Measurements from ENCODE around the gene PLPPR2. TPM values are rescaled to one million over a fixed set of nuclear protein-coding genes. Genes with fewer than 3 reads are reported as not detected.

PLPPR2 gene
- total and polyA plus RNA-seq, 2 of the 4 experiments (the other 2 are of a cell fraction) = 3.9 to 45.2 TPM

Small RNAs within 50 kb of the gene (microRNA-seq; reads per million reads assigned to microRNA genes)
- gene RF00019 (ENCODE audit: insufficient read depth, insufficient read length) = not detected

Small RNAs within 50 kb of the gene (small RNA-seq; reads per million reads assigned to genes)
- gene RF00019 = 0 reads per million in 5 experiments

Other genes with a start within 250 kb of the PLPPR2 start
- gene SPC24, start 199.7 kb upstream of the PLPPR2 start, total RNA-seq (2012; rRNA removed) = 68.3 and 97.5 TPM in 2 replicates
- 11.7 and 12.2 TPM in 2 replicates for gene SPC24, start 199.7 kb upstream of the PLPPR2 start, polyA plus RNA-seq (2012; rRNA removed)
- 104 and 126 TPM in 2 replicates for gene KANK2, start 157.9 kb upstream of the PLPPR2 start, total RNA-seq (2012; rRNA removed)
- gene KANK2, start 157.9 kb upstream of the PLPPR2 start, polyA plus RNA-seq (2012; rRNA removed) = 156 and 176 TPM in 2 replicates
- not detected in 2 replicates for gene ANGPTL8, start 115.8 kb upstream of the PLPPR2 start, total RNA-seq (2012; rRNA removed)
- gene ANGPTL8, start 115.8 kb upstream of the PLPPR2 start, polyA plus RNA-seq (2012; rRNA removed) = not detected in 2 replicates
- 4.4 and 5.0 TPM in 2 replicates for gene DOCK6, start 92.9 kb upstream of the PLPPR2 start, total RNA-seq (2012; rRNA removed)
- gene DOCK6, start 92.9 kb upstream of the PLPPR2 start, polyA plus RNA-seq (2012; rRNA removed) = 17.7 and 18.4 TPM in 2 replicates
- not detected in 2 replicates for gene TSPAN16, start 59.3 kb upstream of the PLPPR2 start, total RNA-seq (2012; rRNA removed)
- gene TSPAN16, start 59.3 kb upstream of the PLPPR2 start, polyA plus RNA-seq (2012; rRNA removed) = not detected in 2 replicates
- gene RAB3D, start 15.8 kb upstream of the PLPPR2 start, total RNA-seq (2012; rRNA removed) = 4.8 and 5.0 TPM in 2 replicates
- gene RAB3D, start 15.8 kb upstream of the PLPPR2 start, polyA plus RNA-seq (2012; rRNA removed) = 5.0 and 5.5 TPM in 2 replicates
- gene TMEM205, start 9.2 kb upstream of the PLPPR2 start, total RNA-seq (2012; rRNA removed) = 87.5 and 136 TPM in 2 replicates
- gene TMEM205, start 9.2 kb upstream of the PLPPR2 start, polyA plus RNA-seq (2012; rRNA removed) = 107 and 110 TPM in 2 replicates
- 4.4 and 4.7 TPM in 2 replicates for gene CCDC159, start 8.9 kb upstream of the PLPPR2 start, total RNA-seq (2012; rRNA removed)
- gene CCDC159, start 8.9 kb upstream of the PLPPR2 start, polyA plus RNA-seq (2012; rRNA removed) = 14.0 and 14.3 TPM in 2 replicates
- gene SWSAP1, start 19.2 kb downstream of the PLPPR2 start, total RNA-seq (2012; rRNA removed) = 0.36 and 0.56 TPM in 2 replicates
- gene SWSAP1, start 19.2 kb downstream of the PLPPR2 start, polyA plus RNA-seq (2012; rRNA removed) = 1.6 and 2.0 TPM in 2 replicates
- gene EPOR, start 28.9 kb downstream of the PLPPR2 start, total RNA-seq (2012; rRNA removed) = 3.1 and 4.3 TPM in 2 replicates
- gene EPOR, start 28.9 kb downstream of the PLPPR2 start, polyA plus RNA-seq (2012; rRNA removed) = 10.1 and 12.0 TPM in 2 replicates
- gene RGL3, start 63.9 kb downstream of the PLPPR2 start, total RNA-seq (2012; rRNA removed) = 0.18 TPM in 1 of 2 replicates, not detected in the other
- gene RGL3, start 63.9 kb downstream of the PLPPR2 start, polyA plus RNA-seq (2012; rRNA removed) = 0.34 and 0.62 TPM in 2 replicates
- under 0.01 and 0.28 TPM in 2 replicates for gene ODAD3, start 79.7 kb downstream of the PLPPR2 start, total RNA-seq (2012; rRNA removed)
- 0.04 and 0.44 TPM in 2 replicates for gene ODAD3, start 79.7 kb downstream of the PLPPR2 start, polyA plus RNA-seq (2012; rRNA removed)
- gene PRKCSH, start 80.2 kb downstream of the PLPPR2 start, total RNA-seq (2012; rRNA removed) = 36.0 and 55.8 TPM in 2 replicates
- gene PRKCSH, start 80.2 kb downstream of the PLPPR2 start, polyA plus RNA-seq (2012; rRNA removed) = 252 and 272 TPM in 2 replicates
- gene ELAVL3, start 125.6 kb downstream of the PLPPR2 start, total RNA-seq (2012; rRNA removed) = not detected in 2 replicates
- gene ELAVL3, start 125.6 kb downstream of the PLPPR2 start, polyA plus RNA-seq (2012; rRNA removed) = not detected in 2 replicates
- 3.9 and 4.4 TPM in 2 replicates for gene ZNF653, start 150.4 kb downstream of the PLPPR2 start, total RNA-seq (2012; rRNA removed)
- gene ZNF653, start 150.4 kb downstream of the PLPPR2 start, polyA plus RNA-seq (2012; rRNA removed) = 9.0 and 10.3 TPM in 2 replicates
- 31.9 and 42.3 TPM in 2 replicates for gene ECSIT, start 173.7 kb downstream of the PLPPR2 start, total RNA-seq (2012; rRNA removed)
- 30.5 and 31.4 TPM in 2 replicates for gene ECSIT, start 173.7 kb downstream of the PLPPR2 start, polyA plus RNA-seq (2012; rRNA removed)
- 102 TPM in 2 replicates for gene CNN1, start 183.4 kb downstream of the PLPPR2 start, total RNA-seq (2012; rRNA removed)
- gene CNN1, start 183.4 kb downstream of the PLPPR2 start, polyA plus RNA-seq (2012; rRNA removed) = 196 and 207 TPM in 2 replicates
- gene ELOF1, start 203.8 kb downstream of the PLPPR2 start, total RNA-seq (2012; rRNA removed) = 62.4 and 121 TPM in 2 replicates
- gene ELOF1, start 203.8 kb downstream of the PLPPR2 start, polyA plus RNA-seq (2012; rRNA removed) = 96.0 and 96.8 TPM in 2 replicates
- 0.28 and 0.54 TPM in 2 replicates for gene ACP5, start 222.2 kb downstream of the PLPPR2 start, total RNA-seq (2012; rRNA removed)
- gene ACP5, start 222.2 kb downstream of the PLPPR2 start, polyA plus RNA-seq (2012; rRNA removed) = 0.76 and 1.2 TPM in 2 replicates
- gene ZNF627, start 242.1 kb downstream of the PLPPR2 start, total RNA-seq (2012; rRNA removed) = 32.8 and 34.4 TPM in 2 replicates
- 4.3 and 6.3 TPM in 2 replicates for gene ZNF627, start 242.1 kb downstream of the PLPPR2 start, polyA plus RNA-seq (2012; rRNA removed)